Skeletal muscle cell (primary cell): ENCODE results near the gene SOAT2.
"Not testable (repeated sequence)": the region's sequence is repeated elsewhere in the genome, so short reads cannot be mapped to it uniquely, and the experiment has no call there.

Experiments used
- DNase-seq: peaks from one replicate; pipeline ENCODE4 v3.0.0-alpha.2; 2010; ENCODE audit warnings: low read depth
- H3K4me3 ChIP-seq: 2 replicates; pipeline ENCODE4 v1.5.1; 2011; ENCODE audit warnings: low read depth, mild to moderate bottlenecking, control low read depth, low read length, moderate library complexity

Gene SOAT2

DNA sequence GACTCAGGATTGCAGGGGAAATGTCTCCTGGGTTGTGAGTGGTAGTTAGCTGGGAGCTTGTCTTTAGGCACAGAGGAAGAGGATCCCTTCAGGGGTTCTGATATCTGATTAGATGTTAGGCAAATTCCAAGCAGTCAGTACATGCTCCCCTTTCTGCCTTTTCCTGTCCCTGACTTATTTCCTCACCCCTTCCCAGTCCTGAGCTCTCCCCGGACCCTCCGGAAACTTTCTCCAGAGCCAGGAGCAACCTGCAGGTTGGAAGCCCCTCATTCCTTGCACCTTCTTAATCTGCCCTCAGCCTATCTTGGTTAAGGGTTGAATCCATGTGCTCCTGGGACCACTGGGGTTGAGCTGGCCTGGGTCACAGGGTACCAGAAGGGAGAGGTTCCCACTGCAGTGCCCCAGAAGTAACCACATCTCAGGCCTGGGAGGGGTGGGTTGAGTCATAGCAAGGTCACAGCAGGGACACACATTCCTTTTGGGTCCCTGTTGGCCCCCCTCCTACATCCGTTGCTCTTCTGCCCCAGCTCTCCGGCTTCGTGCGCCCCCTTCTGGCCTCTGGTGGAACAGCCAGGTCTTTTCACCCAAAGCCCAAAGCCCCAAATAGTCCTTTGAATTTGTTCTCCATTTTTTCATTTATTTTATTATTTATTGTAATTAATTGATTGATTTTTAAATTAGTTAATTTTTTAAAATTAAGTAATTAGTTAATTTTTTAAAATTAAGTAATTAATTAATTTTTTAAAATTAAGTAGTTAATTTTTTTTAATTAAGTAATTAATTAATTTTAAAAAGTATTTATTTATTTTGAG, 4.0 kb upstream of the SOAT2 start:
- DNase-seq: peak; percentile 84
- peak overlapping the region; percentile 63 for H3K4me3 ChIP-seq

GRCh38 chr12:53100466-53101151, 2.7 kb upstream of the SOAT2 start:
- no peak for DNase-seq
- no peak overlapping the region for H3K4me3 ChIP-seq

DNA sequence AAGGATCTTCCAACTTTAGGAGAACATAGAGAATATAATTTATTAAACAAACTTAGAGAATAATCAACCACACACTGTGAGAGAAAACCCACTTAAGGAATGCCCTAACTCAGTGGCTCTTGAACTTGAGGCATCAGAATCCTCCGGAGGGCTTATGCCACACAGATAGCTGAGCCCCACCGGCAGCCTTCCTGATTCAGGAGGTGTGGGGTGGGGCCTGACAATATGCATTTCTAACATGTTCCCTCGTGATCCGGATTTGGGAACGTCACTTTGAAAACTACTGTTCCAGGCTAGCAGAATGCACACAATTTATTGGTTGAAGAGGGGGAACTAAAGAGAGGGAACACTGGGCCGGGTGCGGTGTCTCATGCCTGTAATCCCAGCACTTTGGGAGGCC, 2.0 kb upstream of the SOAT2 start:
- no peak overlapping the region for H3K4me3 ChIP-seq
- no peak for DNase-seq

GRCh38 chr12:53101931-53102781, 1.1 kb upstream of the SOAT2 start:
- no peak for DNase-seq
- no peak overlapping the region for H3K4me3 ChIP-seq

GRCh38 chr12:53103860-53104305, 597 bp downstream of the SOAT2 start:
- DNase-seq: no peak
- no peak overlapping the region for H3K4me3 ChIP-seq

GRCh38 chr12:53105256-53105655, 2.0 kb downstream of the SOAT2 start:
- DNase-seq: no peak
- no peak overlapping the region for H3K4me3 ChIP-seq

DNA sequence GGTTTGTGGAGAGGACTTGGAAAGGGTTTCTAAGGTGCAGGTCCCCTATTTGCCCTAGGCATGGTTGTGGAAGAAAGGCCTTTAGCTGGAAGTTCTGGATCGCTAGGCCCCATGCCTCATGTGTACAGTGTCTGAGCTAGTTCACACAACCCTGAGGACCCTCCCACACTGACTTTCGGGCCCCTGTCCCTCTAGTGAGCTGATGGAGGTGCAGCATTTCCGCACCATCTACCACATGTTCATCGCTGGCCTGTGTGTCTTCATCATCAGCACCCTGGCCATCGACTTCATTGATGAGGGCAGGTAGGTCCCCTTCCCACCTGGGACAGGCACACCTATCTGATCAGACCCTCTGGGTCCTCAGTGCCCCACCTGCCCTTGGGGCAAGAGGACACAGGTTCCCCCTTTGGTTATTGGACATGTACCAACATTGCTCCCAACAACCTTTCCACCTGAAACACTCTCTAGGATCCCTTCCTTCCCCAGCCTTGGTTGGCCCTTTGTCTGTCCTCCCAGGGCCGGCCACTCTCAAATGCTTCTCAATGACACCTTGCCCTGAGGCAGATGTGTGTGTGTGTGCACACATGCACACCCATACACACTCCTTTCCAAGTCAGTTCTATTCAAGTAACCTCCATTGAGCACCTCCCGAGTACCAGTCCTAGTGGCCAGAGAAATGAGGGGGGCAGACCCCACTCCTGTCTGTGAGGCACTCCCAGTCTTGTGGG, 2.6 kb downstream of the SOAT2 start:
- DNase-seq: no peak
- H3K4me3 ChIP-seq: no peak overlapping the region

DNA sequence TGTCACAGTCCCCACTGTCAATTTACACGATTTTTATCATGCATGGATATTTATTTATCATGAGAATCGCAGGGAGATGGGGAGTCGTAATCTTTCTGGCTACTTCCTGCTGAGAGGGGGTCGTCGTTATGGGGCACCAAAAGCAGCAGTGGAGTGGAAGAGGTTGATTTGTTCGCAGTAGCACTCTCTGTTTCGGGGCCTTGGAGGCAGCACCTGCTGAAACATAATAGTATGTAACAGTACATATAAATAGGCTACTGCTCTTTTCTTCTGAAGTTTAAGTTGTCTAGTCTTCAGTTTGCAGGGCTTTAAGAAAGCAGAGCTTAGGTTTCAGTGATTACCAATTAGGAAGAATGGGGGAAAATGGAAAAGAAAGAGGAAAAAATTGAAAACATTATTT, 3.8 kb downstream of the SOAT2 start:
- H3K4me3 ChIP-seq: no peak overlapping the region
- no peak for DNase-seq

- not testable (repeated sequence) for DNase-seq, H3K4me3 ChIP-seq
Measured at GRCh38 chr12:53112431-53112830, 9.1 kb downstream of the SOAT2 start.

DNA sequence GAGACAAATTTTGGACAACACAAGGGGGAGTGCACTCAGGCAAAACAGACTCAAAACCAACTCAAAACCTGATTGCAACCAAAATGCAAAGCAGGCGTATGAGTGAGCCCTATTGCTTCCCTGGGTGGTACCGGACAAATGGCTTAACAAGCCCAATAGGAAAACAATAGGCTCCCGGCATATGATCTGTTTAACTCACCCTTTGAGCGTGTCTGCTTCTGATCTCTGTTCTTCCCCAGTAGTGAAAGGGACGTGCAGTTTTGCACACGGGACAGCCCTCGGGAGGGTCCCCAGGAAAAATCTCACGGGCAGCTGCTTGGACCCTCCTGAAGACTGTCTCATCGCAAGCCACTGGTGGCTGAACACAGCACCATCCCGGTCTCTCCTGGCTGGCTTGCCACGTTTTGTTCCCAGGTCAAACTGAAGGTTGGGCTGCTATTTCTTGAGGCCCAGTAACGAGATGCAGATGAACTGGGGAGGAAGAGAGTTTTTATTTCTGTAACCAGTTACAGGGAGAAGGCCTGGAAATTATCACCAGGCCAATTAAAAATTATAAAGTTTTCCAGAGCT, 9.9 kb downstream of the SOAT2 start:
- H3K4me3 ChIP-seq: no peak overlapping the region
- no peak for DNase-seq

- no peak for DNase-seq
Measured at GRCh38 chr12:53113951-53114350, 10.7 kb downstream of the SOAT2 start.

GRCh38 chr12:53115112-53115890, 12.0 kb downstream of the SOAT2 start:
- no peak overlapping the region for H3K4me3 ChIP-seq
- no peak for DNase-seq

More at GRCh38 chr12:53113951-53114350, 10.7 kb downstream of the SOAT2 start:
- no peak overlapping the region for H3K4me3 ChIP-seq

- no peak overlapping the region for H3K4me3 ChIP-seq
- no peak for DNase-seq
Measured at GRCh38 chr12:53115891-53116648, 12.8 kb downstream of the SOAT2 start.

GRCh38 chr12:53118751-53119300, 15.5 kb downstream of the SOAT2 start:
- no peak overlapping the region for H3K4me3 ChIP-seq
- no peak for DNase-seq

- DNase-seq: no peak
- no peak overlapping the region for H3K4me3 ChIP-seq
Measured at GRCh38 chr12:53120685-53121525, 17.6 kb downstream of the SOAT2 start.

DNA sequence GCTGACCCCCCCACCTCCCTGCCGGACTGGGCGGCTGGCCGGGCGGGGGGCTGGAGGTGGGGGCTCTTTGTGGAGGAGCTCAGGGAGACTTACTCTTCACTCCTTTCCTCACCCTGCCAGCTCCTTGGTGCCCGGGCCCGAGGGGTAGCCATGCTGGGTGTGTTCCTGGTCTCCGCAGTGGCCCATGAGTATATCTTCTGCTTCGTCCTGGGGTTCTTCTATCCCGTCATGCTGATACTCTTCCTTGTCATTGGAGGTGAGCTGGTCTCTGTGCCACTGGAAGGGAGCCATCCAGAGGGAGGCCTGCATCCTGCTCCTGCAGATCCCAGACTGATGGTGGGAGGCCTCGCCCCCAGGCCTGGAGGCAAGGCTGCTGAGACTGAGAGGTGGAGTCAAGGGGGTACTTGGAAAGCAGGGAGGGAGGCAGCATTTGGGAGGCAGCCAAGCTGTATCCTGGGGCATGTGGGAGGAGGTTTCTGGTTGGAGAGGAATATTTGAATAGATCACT, 19.7 kb downstream of the SOAT2 start:
- no peak overlapping the region for H3K4me3 ChIP-seq
- no peak for DNase-seq
